Epithelial cell of prostate (primary cell): Measurements from ENCODE around the gene ATXN7L2.

ENCODE experiments used
- DNase-seq: peaks from one replicate; pipeline ENCODE4 v3.0.0-alpha.2; 2011; ENCODE audit warnings: low read depth, low spot score
- H3K27ac ChIP-seq: fragments of 450-650 bp; 2 replicates; pipeline ENCODE4 v1.5.1; 2017; ENCODE audit warnings: mild to moderate bottlenecking

The ATXN7L2 gene

DNA sequence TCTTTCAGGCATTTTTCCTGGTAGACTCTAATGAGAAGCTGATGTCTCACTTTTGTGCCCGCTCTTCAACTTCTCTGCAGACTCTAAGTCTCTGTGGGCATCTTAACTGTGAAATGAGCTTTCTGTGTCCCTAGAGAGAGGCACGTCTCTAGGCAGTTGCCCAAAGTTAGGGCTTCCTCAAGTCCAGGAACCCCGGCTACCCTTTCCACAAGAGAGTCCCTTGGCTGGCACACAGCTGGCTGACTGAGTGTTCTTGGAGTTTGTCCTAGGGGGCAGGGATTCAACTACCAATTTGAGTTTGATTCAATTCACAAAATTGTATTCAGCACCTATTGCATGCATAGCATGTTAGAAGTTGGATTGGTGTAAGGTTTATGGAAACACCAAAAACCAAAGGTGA lies 57.4 kb downstream of the ATXN7L2 start:
- H3K27ac ChIP-seq = no peak overlapping the region
- no peak for DNase-seq
